Amygdala (tissue), 56 donors: ENCODE measurements around the gene SLC9C1.
"Not testable (repeated sequence)": the region's sequence is repeated elsewhere in the genome, so short reads cannot be mapped to it uniquely, and the experiment has no call there.

Experiments used
- DNase-seq, 56 donors: peaks; one replicate each; lab custom pipeline; 2025; lab: John Stamatoyannopoulos, UW

The SLC9C1 gene

DNA sequence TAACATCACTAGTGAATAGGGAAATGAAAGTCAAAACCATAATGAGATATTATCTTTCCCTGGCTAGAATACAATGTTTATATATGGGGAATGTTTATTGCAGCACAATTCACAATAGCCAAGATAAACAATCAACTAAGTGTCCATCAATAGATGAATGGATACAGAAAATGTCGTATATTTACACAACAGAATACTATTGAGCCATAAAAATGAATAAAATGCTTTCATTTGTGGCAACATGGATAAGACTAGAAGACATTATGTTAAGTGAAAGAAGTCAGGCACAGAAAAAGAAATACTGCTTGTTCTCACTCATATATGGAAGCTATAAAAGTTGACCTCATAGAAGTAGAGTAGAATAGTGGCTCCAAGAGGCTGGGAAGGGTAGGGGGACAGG, 65.2 kb downstream of the SLC9C1 start:
- DNase-seq, result no peak

GRCh38 chr3:112200317-112200666, 93.7 kb downstream of the SLC9C1 start:
- DNase-seq, result no peak

- no peak for DNase-seq
Measured at GRCh38 chr3:112199622-112200316, 94.2 kb downstream of the SLC9C1 start.

DNA sequence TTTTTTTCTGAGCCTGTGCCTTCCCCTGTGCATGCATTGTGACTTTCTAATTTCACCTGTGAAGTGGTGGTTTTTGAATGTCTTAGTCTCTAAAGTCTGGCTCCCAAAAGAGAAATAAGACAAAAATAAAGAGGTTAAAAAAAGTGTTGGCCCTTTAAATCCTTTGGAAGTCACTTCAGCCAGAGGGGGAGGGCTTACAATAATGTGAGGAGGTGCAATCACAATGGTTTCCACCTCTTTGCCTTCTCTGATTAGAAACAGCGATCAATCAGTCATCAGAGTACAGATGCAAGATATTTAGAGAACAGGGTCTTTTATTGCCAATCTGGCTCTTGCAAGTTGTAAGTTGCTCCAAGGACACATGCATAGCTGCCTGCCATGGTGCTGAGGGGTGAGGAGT, 96.9 kb downstream of the SLC9C1 start:
- no peak for DNase-seq

- no peak for DNase-seq
Measured at GRCh38 chr3:112187300-112187699, 106.7 kb downstream of the SLC9C1 start.

- DNase-seq, result not testable (repeated sequence)
Measured at GRCh38 chr3:112185423-112186035, 108.5 kb downstream of the SLC9C1 start.

DNA sequence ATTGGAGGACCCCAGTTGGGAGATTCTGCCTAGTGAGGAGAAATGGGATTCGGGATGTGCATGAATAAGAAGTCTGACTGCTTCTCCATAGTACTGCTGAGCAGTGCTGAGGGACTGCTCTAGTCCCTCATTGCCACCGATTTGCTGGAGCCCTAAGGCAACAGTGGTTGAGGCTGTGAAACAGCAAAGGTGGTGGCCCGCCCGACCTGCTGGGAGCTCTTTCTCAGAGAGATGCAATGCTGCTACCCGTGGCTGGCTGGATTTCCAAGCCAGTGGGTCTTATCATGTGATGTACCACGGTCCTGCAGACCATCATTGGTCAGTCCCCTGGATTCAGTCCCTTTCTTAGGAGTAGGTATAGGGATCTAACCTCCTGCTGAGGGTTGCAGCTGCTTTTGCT, 118.4 kb downstream of the SLC9C1 start:
- no peak for DNase-seq

DNA sequence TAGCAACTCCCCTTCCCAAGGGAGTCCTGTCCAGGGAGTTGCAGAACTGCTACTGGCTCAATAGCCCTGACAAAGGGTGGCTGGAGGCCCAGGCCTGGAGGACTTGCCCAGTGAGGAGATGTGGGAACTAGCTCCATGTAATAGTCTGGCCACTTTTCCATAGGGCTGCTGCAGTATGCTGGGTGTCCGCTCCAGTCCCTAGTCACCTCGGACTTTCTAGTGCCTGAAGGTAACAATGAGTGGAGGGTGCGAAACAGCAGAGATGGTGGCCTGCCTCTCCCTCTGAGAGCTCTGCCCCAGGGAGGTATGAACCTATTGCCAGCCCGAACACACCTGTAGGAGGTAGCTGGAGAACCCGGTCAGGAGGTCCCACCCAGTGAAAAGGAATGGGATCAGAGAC, 119.0 kb downstream of the SLC9C1 start:
- no peak for DNase-seq

- no peak for DNase-seq
Measured at GRCh38 chr3:112171144-112171543, 122.9 kb downstream of the SLC9C1 start.

- DNase-seq, result no peak
Measured at GRCh38 chr3:112170046-112170445, 124.0 kb downstream of the SLC9C1 start.

DNA sequence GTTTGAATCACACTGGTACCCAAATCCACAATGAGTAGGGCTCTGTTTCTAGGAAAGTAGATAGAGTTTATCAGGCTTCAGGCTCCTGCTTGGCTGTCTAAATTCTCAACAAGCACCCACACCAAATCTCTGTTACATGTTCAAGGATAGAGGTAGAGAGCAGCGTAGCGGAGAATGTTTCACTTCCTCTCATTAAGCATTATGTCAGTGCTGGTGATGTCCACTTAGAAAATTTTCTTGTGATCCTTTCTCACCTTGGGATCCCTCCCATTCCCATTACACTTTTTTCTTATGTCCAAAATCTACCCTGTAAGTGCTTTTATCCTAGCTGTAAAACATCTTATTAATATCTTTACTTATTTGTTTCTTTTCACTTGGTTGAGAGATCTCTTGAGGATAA, 126.3 kb downstream of the SLC9C1 start:
- no peak for DNase-seq

DNA sequence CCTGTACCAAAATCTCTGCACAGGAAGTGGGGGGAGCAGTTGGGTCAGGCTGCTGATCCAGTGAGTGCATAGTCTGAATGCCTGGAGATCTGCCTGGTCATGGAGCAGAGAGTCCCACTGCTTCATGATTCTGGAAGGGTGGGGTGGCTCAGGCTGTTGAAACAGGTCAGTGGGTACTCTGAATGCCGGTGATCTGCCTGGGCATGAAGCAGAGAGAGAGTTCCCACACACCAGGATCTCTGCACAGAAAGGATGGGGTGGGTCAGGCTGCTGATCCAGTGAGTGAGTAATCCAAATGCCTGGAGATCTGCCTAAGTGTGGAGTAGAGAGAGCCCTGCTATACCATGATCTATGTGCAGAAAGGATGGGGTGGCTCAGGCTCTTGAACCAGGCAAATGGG, 144.9 kb downstream of the SLC9C1 start:
- no peak for DNase-seq

GRCh38 chr3:112143689-112144088, 150.3 kb downstream of the SLC9C1 start:
- DNase-seq, result no peak

DNA sequence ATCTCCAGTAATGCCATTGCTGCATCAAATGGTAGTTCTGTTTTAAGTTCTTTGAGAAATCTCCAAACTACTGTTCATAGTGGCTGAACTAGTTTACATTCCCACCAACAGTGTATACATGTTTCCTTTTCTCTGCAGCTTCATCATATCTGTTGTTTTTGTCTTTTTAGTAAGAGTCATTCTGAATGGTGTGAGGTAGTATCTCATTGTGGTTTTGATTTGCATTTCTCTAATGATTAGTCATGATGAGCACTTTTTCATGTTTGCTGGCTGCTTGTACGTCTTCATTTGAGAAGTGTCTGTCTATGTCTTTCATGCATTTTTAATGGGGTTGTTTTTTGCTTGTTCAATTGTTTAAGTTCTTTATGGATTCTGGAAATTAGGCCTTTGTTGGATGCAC, 150.8 kb downstream of the SLC9C1 start:
- DNase-seq, result no peak

DNA sequence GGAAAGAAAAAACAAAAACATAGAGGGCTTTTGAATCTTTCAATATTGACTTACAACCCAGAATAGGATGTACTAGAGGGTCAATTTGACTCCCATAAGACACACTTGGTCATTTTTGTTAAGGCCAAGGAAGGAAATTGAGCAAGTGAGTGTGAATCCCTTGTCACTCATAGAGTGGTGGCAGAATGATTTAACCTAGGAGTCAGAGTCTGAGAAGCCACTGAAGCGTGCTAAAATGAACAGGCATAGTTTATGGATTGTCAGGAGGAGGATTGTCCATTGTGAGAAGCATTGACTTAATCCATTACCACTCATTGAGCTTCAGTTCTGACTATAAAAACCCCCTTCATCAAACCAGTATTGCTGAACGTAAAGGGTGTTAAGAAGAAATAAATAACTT, 152.7 kb downstream of the SLC9C1 start:
- no peak for DNase-seq

DNA sequence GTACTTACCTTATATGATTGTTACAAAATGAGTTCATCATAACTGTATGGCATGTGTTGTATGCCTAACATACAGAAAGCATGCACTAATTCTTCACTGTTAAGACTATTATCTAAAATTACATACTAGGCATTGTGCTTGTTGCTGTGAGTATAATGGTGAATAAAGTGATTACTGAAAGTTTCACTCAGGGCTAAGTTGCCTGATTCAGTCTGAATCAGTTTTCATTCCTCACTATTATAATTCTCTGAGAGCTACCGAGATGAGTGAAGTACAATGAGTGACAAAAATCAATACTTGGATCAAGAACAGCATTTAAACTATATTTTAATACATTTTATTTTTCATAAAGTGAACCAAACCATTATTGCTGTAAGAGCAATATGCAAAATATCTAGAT, 153.4 kb downstream of the SLC9C1 start:
- DNase-seq, result no peak

GRCh38 chr3:112138219-112138969, 155.6 kb downstream of the SLC9C1 start:
- no peak for DNase-seq

DNA sequence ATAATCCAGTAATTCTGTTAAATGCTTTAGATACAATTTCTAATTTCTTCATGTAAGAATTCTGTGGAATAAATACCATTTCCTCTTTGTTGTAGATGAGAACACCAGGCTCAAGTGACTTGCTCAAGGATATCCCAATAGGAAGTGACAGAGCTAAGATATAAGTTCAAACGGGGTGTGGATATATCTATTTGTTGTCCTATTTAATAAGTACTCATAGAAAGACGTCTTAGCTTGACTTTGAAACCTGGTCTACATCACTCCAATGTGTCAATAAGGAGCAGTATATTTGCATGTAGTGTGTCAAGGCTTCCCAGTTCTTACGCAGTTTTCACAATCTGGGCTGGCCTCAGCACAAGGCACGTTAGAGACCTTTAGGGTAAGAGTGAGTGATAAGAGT, 156.2 kb downstream of the SLC9C1 start:
- no peak for DNase-seq

DNA sequence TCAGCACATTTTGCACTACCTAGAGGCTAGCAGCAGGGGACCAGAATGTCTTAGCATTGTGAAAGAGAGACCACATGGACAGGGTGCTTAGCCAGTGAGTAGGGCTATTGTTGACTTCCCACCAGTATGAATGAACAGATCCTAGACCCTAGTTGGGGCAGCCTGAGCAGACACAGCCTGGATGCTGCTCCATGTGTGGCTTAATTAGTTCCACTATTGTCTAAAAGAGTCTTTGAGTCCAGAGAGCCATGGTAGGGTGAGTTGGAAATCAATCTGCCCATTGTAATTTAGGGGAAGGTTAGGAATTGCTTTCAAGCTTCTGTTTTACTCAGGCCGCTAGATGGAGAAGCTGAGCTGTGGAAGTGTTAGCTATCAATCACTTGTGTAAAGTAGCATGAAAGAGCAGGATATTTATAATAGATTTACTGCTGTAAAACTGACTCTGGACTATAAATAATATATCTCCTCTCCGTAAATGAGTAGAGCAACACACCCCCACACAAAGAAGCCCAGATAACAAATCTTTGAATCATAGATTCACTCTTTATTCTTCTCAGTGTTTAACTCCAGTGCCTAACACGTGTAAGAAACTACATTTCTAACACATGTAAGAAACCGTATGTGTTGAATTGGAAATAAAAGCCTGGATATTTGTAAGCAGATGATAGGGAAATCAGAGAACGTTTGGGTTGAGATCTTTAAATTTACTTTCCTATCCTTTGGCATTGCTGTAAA, 156.9 kb downstream of the SLC9C1 start:
- peak in 37 of 56 donors; percentile 3 to 70 (median 29) for DNase-seq

DNA sequence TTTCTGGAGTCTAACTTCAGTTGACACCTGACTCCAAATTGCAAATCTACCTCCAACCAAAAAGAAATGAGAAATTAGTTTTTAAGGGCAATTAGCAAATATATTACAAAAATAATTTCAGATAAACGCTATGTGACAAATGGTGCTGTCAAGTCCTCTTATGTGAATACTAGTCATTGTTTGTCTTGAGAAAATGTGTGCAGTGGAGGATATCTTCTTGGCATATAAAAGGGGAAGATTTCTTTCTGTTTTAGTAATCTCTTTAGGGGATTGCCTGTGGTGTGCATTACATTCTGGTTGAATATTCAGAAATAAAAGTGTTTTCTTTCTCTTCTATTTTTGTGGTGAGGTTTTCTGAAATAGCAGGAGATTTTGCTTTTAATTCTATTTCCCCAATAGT, 158.0 kb downstream of the SLC9C1 start:
- DNase-seq, result no peak
